Ishikawa (cell line): Measurements from ENCODE around the gene MROH7.

Source experiments
- CREB1 ChIP-seq: IDR thresholded peaks from 2 replicates; pipeline ENCODE4 v1.6.1; 2012; ENCODE audit warnings: low read depth
- EP300 ChIP-seq: IDR thresholded peaks from 2 replicates; pipeline ENCODE4 v1.6.1; 2012; ENCODE audit warnings: borderline replicate concordance
- RAD21 ChIP-seq: IDR thresholded peaks from 2 replicates; pipeline ENCODE4 v1.6.1; 2012; ENCODE audit warnings: low read depth
- TF ChIP-seq, protein P1 (sequence below): IDR thresholded peaks from 2 replicates; pipeline ENCODE4 v1.6.1; 2012; ENCODE audit warnings: low read depth, mild to moderate bottlenecking

DNA sequence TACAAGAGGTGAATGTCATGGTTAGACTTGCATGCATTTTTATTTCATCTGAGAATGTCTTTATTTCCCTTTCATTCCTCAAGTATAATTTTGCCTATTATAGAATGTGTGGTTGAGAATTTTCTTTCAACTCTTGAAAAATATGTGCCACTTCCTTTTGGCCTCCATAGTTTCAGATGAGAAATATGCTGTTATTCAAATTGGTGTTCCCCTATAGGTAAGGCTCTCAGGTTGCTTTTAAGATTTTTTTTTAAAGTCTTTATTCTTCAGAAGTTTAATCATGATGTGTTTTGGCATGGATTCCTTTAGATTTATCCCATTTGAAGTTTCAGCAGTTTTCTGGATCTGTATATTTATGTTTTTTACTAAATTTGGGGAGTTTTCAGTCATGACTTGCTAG, 2.1 kb downstream of the MROH7 start:
- TF ChIP-seq, protein P1, sequence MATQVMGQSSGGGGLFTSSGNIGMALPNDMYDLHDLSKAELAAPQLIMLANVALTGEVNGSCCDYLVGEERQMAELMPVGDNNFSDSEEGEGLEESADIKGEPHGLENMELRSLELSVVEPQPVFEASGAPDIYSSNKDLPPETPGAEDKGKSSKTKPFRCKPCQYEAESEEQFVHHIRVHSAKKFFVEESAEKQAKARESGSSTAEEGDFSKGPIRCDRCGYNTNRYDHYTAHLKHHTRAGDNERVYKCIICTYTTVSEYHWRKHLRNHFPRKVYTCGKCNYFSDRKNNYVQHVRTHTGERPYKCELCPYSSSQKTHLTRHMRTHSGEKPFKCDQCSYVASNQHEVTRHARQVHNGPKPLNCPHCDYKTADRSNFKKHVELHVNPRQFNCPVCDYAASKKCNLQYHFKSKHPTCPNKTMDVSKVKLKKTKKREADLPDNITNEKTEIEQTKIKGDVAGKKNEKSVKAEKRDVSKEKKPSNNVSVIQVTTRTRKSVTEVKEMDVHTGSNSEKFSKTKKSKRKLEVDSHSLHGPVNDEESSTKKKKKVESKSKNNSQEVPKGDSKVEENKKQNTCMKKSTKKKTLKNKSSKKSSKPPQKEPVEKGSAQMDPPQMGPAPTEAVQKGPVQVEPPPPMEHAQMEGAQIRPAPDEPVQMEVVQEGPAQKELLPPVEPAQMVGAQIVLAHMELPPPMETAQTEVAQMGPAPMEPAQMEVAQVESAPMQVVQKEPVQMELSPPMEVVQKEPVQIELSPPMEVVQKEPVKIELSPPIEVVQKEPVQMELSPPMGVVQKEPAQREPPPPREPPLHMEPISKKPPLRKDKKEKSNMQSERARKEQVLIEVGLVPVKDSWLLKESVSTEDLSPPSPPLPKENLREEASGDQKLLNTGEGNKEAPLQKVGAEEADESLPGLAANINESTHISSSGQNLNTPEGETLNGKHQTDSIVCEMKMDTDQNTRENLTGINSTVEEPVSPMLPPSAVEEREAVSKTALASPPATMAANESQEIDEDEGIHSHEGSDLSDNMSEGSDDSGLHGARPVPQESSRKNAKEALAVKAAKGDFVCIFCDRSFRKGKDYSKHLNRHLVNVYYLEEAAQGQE: no peak
- no peak for TF ChIP-seq RAD21
- TF ChIP-seq CREB1: no peak
- TF ChIP-seq EP300: no peak
